IMR-90 (cell line): ENCODE measurements around the gene RARRES2. TPM values are rescaled to one million over a fixed set of nuclear protein-coding genes. Genes with fewer than 3 reads are reported as not detected.
A peak's percentile ranks its signal among the peaks of the same experiment; 100 is the strongest.

ENCODE experiments used
- ATAC-seq: fragments of 200-7000 bp; cut with Tn5 transposase; 2 replicates; pipeline ENCODE4 v1.9.1; 2020; ENCODE audit warnings: low read depth, mild to moderate bottlenecking, moderate library complexity
- BruUV-seq: library from RNA; stranded (reverse); fragments of 400-500 nt; replicated peaks from 2 replicates; lab custom pipeline; 2021; lab: Mats Ljungman, UMichigan
- CTCF ChIA-PET: fragments of 300-600 bp; formaldehyde crosslinking; extraction: SDS; loops from one replicate; lab custom pipeline; 2021; ENCODE audit warnings: antibody characterized with exemption; lab: Yijun Ruan, JAX
- POLR2A ChIA-PET: fragments of 300-600 bp; sonication (Branson Sonifier 250); formaldehyde crosslinking; loops from one replicate; lab custom pipeline; 2022; ENCODE audit warnings: antibody characterized with exemption; ENCODE audit not compliant: unreplicated experiment; lab: Charles Lee
- DNase-seq: peaks from one replicate; pipeline ENCODE4 v3.0.0; 2013
- H2AFZ ChIP-seq: replicated peaks from 2 replicates; pipeline ENCODE3; 2013; ENCODE audit warnings: low read length, mild to moderate bottlenecking; ENCODE audit not compliant: poor library complexity
- H2AK5ac ChIP-seq: 2 replicates; pipeline ENCODE4 v1.6.1; 2013; ENCODE audit warnings: low read depth, low read length, inconsistent platforms
- H2AK9ac ChIP-seq: replicated peaks from 2 replicates; pipeline ENCODE3; 2013; ENCODE audit warnings: mild to moderate bottlenecking, low read depth, low read length, moderate library complexity; ENCODE audit not compliant: poor library complexity
- H2BK120ac ChIP-seq: 2 replicates; pipeline ENCODE4 v1.6.1; 2013; ENCODE audit warnings: low read depth, low read length, inconsistent platforms
- H2BK15ac ChIP-seq: 3 replicates; pipeline ENCODE4 v1.6.1; 2013; ENCODE audit warnings: low read depth, low read length, inconsistent platforms
- H2BK20ac ChIP-seq: 2 replicates; pipeline ENCODE4 v1.6.1; 2013; ENCODE audit warnings: low read depth, mild to moderate bottlenecking, inconsistent platforms, low read length, moderate library complexity
- H2BK5ac ChIP-seq: 2 replicates; pipeline ENCODE4 v1.6.1; 2013; ENCODE audit warnings: mild to moderate bottlenecking, low read depth, low read length, inconsistent platforms; ENCODE audit not compliant: poor library complexity, severe bottlenecking
- H3K14ac ChIP-seq: replicated peaks from 2 replicates; pipeline ENCODE4 v1.6.1; 2013; ENCODE audit warnings: low read depth, low read length, inconsistent platforms
- H3K18ac ChIP-seq: 2 replicates; pipeline ENCODE4 v1.6.1; 2013; ENCODE audit warnings: low read depth, low read length, control low read depth
- H3K23ac ChIP-seq: 2 replicates; pipeline ENCODE4 v1.6.1; 2013; ENCODE audit warnings: low read depth, low read length, inconsistent platforms
- H3K27ac ChIP-seq: 2 replicates; pipeline ENCODE4 v1.5.1; 2013; ENCODE audit warnings: mild to moderate bottlenecking, control low read depth, low read length; ENCODE audit not compliant: insufficient read depth
- H3K27me3 ChIP-seq: 2 replicates; pipeline ENCODE4 v1.6.1; 2013; ENCODE audit warnings: low read length; ENCODE audit not compliant: control insufficient read depth, insufficient read depth
- H3K36me3 ChIP-seq: 2 replicates; pipeline ENCODE4 v1.6.1; 2013; ENCODE audit warnings: low read length, mixed read lengths; ENCODE audit not compliant: control insufficient read depth, insufficient read depth
- H3K4ac ChIP-seq: 2 replicates; pipeline ENCODE4 v1.6.1; 2013; ENCODE audit warnings: low read depth, low read length, inconsistent platforms
- H3K4me1 ChIP-seq: 2 replicates; pipeline ENCODE4 v1.6.1; 2013; ENCODE audit warnings: low read length, mixed read lengths; ENCODE audit not compliant: control insufficient read depth, insufficient read depth
- H3K4me2 ChIP-seq: 2 replicates; pipeline ENCODE4 v1.6.1; 2013; ENCODE audit warnings: low read depth, mild to moderate bottlenecking, control low read depth, low read length, moderate library complexity
- H3K4me3 ChIP-seq: 2 replicates; pipeline ENCODE4 v1.5.1; 2013; ENCODE audit warnings: low read depth, mild to moderate bottlenecking, control low read depth, low read length, moderate library complexity; ENCODE audit not compliant: insufficient read depth
- H3K56ac ChIP-seq: 2 replicates; pipeline ENCODE4 v1.6.1; 2013; ENCODE audit warnings: low read length, inconsistent platforms; ENCODE audit not compliant: insufficient read depth; ENCODE audit errors: extremely low read depth
- H3K79me1 ChIP-seq, 2 experiments: 2 replicates each; pipeline ENCODE4 v1.6.1; 2013; ENCODE audit warnings: low read length in 2 of 2, inconsistent platforms in 1 of 2, low read depth in 1 of 2
- H3K9ac ChIP-seq: 2 replicates; pipeline ENCODE4 v1.6.1; 2013; ENCODE audit warnings: low read depth, low read length, control low read depth
- H3K9me1 ChIP-seq: 2 replicates; pipeline ENCODE4 v1.6.1; 2013; ENCODE audit warnings: low read length, inconsistent platforms; ENCODE audit not compliant: insufficient read depth
- H3K9me3 ChIP-seq: 2 replicates; pipeline ENCODE4 v1.6.1; 2013; ENCODE audit warnings: low read length; ENCODE audit not compliant: control insufficient read depth, insufficient read depth
- H4K20me1 ChIP-seq: 2 replicates; pipeline ENCODE4 v1.6.1; 2013; ENCODE audit warnings: low read length, inconsistent platforms; ENCODE audit not compliant: insufficient read depth
- H4K5ac ChIP-seq: 2 replicates; pipeline ENCODE4 v1.6.1; 2013; ENCODE audit warnings: mild to moderate bottlenecking, low read depth, low read length, control low read depth
- H4K8ac ChIP-seq, 2 experiments: 2 replicates each; pipeline ENCODE4 v1.6.1; 2013; ENCODE audit warnings: low read depth in 2 of 2, low read length in 2 of 2, control low read depth in 1 of 2, inconsistent platforms in 1 of 2
- H4K91ac ChIP-seq: 2 replicates; pipeline ENCODE4 v1.6.1; 2013; ENCODE audit warnings: low read depth, low read length, inconsistent platforms; ENCODE audit not compliant: insufficient read depth
- BHLHE40 ChIP-seq: fragments of 150-350 bp; IDR thresholded peaks from 2 replicates; pipeline ENCODE4 v1.6.1; 2016; ENCODE audit warnings: mild to moderate bottlenecking, low read depth, low read length
- CEBPB ChIP-seq: IDR thresholded peaks from 2 replicates; pipeline ENCODE4 v1.6.1; 2012; ENCODE audit warnings: low read depth, low read length, improper control_type of control experiment
- CHD1 ChIP-seq: IDR thresholded peaks from 2 replicates; pipeline ENCODE4 v1.6.1; 2012; ENCODE audit warnings: low read depth, low read length, improper control_type of control experiment
- ELK1 ChIP-seq: fragments of 150-350 bp; IDR thresholded peaks from 2 replicates; pipeline ENCODE4 v1.6.1; 2016; ENCODE audit warnings: low read depth, mild to moderate bottlenecking, low read length, moderate library complexity, borderline replicate concordance
- FOS ChIP-seq: fragments of 150-350 bp; IDR thresholded peaks from 2 replicates; pipeline ENCODE4 v1.6.1; 2016; ENCODE audit warnings: low read depth, low read length
- MAFK ChIP-seq: IDR thresholded peaks from 2 replicates; pipeline ENCODE4 v1.6.1; 2012; ENCODE audit warnings: low read depth, low read length, improper control_type of control experiment
- MXI1 ChIP-seq: IDR thresholded peaks from 2 replicates; pipeline ENCODE4 v1.6.1; 2012; ENCODE audit warnings: low read depth, mild to moderate bottlenecking, low read length, moderate library complexity, borderline replicate concordance
- WGBS, 2 experiments: methylation state at CpG; one replicate each; pipeline versions ENCODE4 v1.1.5 to v1.1.7; 2013; ENCODE audit warnings: missing lambda C conversion rate in 2 of 2; ENCODE audit not compliant: insufficient read length in 1 of 2; ENCODE audit errors: extremely low coverage in 2 of 2; 5-methylcytosine and 5-hydroxymethylcytosine counted together
- dilution Hi-C: fragments of 300-500 bp; cut with HindIII; formaldehyde crosslinking; loops from one replicate; pipeline ENCODE4 v1.14.3; 2018; ENCODE audit warnings: low sequenced_read_pairs; ENCODE audit not compliant: unreplicated experiment
- in situ Hi-C: fragments of 300-500 bp; cut with MboI; formaldehyde crosslinking; loops from 3 replicates; pipeline ENCODE4 v1.14.3; 2019; ENCODE audit warnings: low sequenced_read_pairs, inconsistent platforms, mixed read lengths
- intact Hi-C: fragments of 100-400 bp; cut with micrococcal nuclease; formaldehyde crosslinking; loops from 2 replicates; pipeline ENCODE4 v1.10.0; 2022
- polyA plus RNA-seq, 3 experiments: library from polyadenylated mRNA; depleted of rRNA; stranded (reverse); fragments of >200 nt; gene quantifications; 2 replicates each; pipeline ENCODE4 v1.2.3, GENCODE V29; 2012; ENCODE audit warnings: low replicate concordance in 1 of 3
- total RNA-seq: library from RNA; depleted of rRNA; stranded (reverse); fragments of >200 nt; gene quantifications from 2 replicates; pipeline ENCODE4 v1.2.3, GENCODE V29; 2012
- TF ChIP-seq, protein P1 (sequence below): fragments of 150-350 bp; IDR thresholded peaks from 2 replicates; pipeline ENCODE4 v1.6.1; 2017; ENCODE audit warnings: mild to moderate bottlenecking, antibody characterized with exemption, low read length, low read depth

RARRES2 gene
- total and polyA plus RNA-seq, 2 of the 4 experiments (the other 2 are of a cell fraction): 1.6 TPM; not detected in 1

GRCh38 chr7:150389532-150389816 is 48.0 kb upstream of the RARRES2 start:
- H4K20me1 ChIP-seq: no peaks in the 10 kb centered on the region
- H2AFZ ChIP-seq: peak overlapping the region; percentile 78
- dilution Hi-C loops: no loop called here
- ATAC-seq: no peak
- peaks cover 6% of the 10 kb centered on the region for H3K36me3 ChIP-seq
- no TSS peak for BruUV-seq
- H3K9ac ChIP-seq: no peak overlapping the region
- no peak overlapping the region for H3K4me2 ChIP-seq
- no peak overlapping the region for H3K4me3 ChIP-seq
- CTCF ChIA-PET: interaction anchor here (0.7 kb wide), 1 partner anchor 509 kb away, joined by 3 read pairs; no protein-coding TSS in a partner anchor
- in situ Hi-C loops: no loop called here
- peaks cover 8 to 23% of the 10 kb centered on the region in 2 experiments for H3K79me1 ChIP-seq
- peak overlapping the region; percentile 81 for H2AK9ac ChIP-seq
- H3K27ac ChIP-seq: no peak overlapping the region
- no peak overlapping the region for H2BK120ac ChIP-seq
- no peak overlapping the region for H3K18ac ChIP-seq
- H3K4ac ChIP-seq: 0 out of 2 replicates have a peak overlapping the region, but pooled peaks have one; percentile 26
- no peak overlapping the region for H2BK5ac ChIP-seq
- no peak overlapping the region for H3K23ac ChIP-seq
- no peaks in the 10 kb centered on the region for H3K9me3 ChIP-seq
- no peaks in the 10 kb centered on the region for H3K9me1 ChIP-seq
- no peak overlapping the region for H3K14ac ChIP-seq
- 100% methylated on average over 1 of the region's 5 CpGs; no CpG with 5 or more reads in 1 of the 2 experiments for WGBS, 2 experiments
- H2AK5ac ChIP-seq: peak overlapping the region; percentile 28; the same call in 1 of the 2 replicates
- no peak overlapping the region for H3K56ac ChIP-seq
- H4K5ac ChIP-seq: no peak overlapping the region
- intact Hi-C loops: no loop called here
- H3K4me1 ChIP-seq: peaks cover 11% of the 10 kb centered on the region; the same call in 1 of the 2 replicates
- 0 out of 2 replicates have a peak overlapping the region, but pooled peaks have one; percentile 53 for H2BK20ac ChIP-seq
- DNase-seq: peak; percentile 19
- TF ChIP-seq FOS: no peak
- no peak for TF ChIP-seq BHLHE40
- TF ChIP-seq CEBPB: no peak
- TF ChIP-seq MXI1: no peak
- TF ChIP-seq CHD1: no peak
- TF ChIP-seq, protein P1, sequence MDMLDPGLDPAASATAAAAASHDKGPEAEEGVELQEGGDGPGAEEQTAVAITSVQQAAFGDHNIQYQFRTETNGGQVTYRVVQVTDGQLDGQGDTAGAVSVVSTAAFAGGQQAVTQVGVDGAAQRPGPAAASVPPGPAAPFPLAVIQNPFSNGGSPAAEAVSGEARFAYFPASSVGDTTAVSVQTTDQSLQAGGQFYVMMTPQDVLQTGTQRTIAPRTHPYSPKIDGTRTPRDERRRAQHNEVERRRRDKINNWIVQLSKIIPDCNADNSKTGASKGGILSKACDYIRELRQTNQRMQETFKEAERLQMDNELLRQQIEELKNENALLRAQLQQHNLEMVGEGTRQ: no peak
- TF ChIP-seq ELK1: no peak
- TF ChIP-seq MAFK: no peak
- H3K27me3 ChIP-seq: no peaks in the 10 kb centered on the region
- POLR2A ChIA-PET: no interaction called here
- no peak overlapping the region for H4K8ac ChIP-seq
- H4K91ac ChIP-seq: no peak overlapping the region
- no peak overlapping the region for H2BK15ac ChIP-seq
